ENCODE data around the gene YY1. TPM values are rescaled to one million over a fixed set of nuclear protein-coding genes. Genes with fewer than 3 reads are reported as not detected.

Gene YY1
- total and polyA plus RNA-seq, 2 of the 4 experiments (the other 2 are of a cell fraction) = 21.7 to 29.9 TPM

GRCh38 chr14:100303925-100304324 lies 65.0 kb downstream of the YY1 start:
- H2AK5ac ChIP-seq (ENCODE audit: low read depth, low read length) = no peak overlapping the region
- H3K27me3 ChIP-seq (ENCODE audit: control insufficient read depth, insufficient read depth, low read length) = no peaks in the 10 kb centered on the region
- no peaks in the 10 kb centered on the region for H3K9me3 ChIP-seq (ENCODE audit: control insufficient read depth, insufficient read depth, low read length)
- H2BK5ac ChIP-seq (ENCODE audit: low read depth, low read length, poor library complexity, severe bottlenecking) = no peak overlapping the region
- H3K23ac ChIP-seq (ENCODE audit: low read depth, low read length) = no peak overlapping the region
- no peak overlapping the region for H4K8ac ChIP-seq (ENCODE audit: low read depth in 2 of 2, low read length in 2 of 2)
- no CpG with 5 or more reads among the region's 4 CpGs for WGBS, 2 experiments (ENCODE audit: extremely low coverage in 2 of 2, insufficient read length in 1 of 2)
- H2BK15ac ChIP-seq (ENCODE audit: low read depth, low read length) = no peak overlapping the region
- H3K9ac ChIP-seq (ENCODE audit: low read depth, low read length) = no peak overlapping the region
- H4K5ac ChIP-seq (ENCODE audit: low read depth, low read length) = no peak overlapping the region
- H3K4me1 ChIP-seq (ENCODE audit: control insufficient read depth, insufficient read depth, low read length) = peaks cover 14% of the 10 kb centered on the region; the same call in 1 of the 2 replicates
- no peak overlapping the region for H2BK120ac ChIP-seq (ENCODE audit: low read depth, low read length)
- peaks cover 44% of the 10 kb centered on the region for H4K20me1 ChIP-seq (ENCODE audit: insufficient read depth, low read length)
- H3K56ac ChIP-seq (ENCODE audit: extremely low read depth, insufficient read depth, low read length) = no peak overlapping the region
- H2AFZ ChIP-seq (replicated peaks; ENCODE audit: low read length, poor library complexity) = no peak overlapping the region
- in situ Hi-C loops (cut with MboI; ENCODE audit: low sequenced_read_pairs) = no loop called here
- H3K9me1 ChIP-seq (ENCODE audit: insufficient read depth, low read length) = peaks cover 4% of the 10 kb centered on the region
- peak overlapping the region; percentile 72 for H2AK9ac ChIP-seq (replicated peaks; ENCODE audit: low read depth, low read length, poor library complexity)
- DNase-seq = no peak
- H3K27ac ChIP-seq (ENCODE audit: insufficient read depth, low read length) = no peak overlapping the region
- intact Hi-C loops (cut with micrococcal nuclease) = no loop called here
- H3K14ac ChIP-seq (replicated peaks; ENCODE audit: low read depth, low read length) = no peak overlapping the region
- no peak overlapping the region for H3K18ac ChIP-seq (ENCODE audit: low read depth, low read length)
- ATAC-seq (ENCODE audit: low read depth) = no peak
- no peak overlapping the region for H3K4me2 ChIP-seq (ENCODE audit: low read depth, low read length)
- TF ChIP-seq MXI1 (IDR thresholded peaks at IDR 0.05; ENCODE audit: borderline replicate concordance, low read depth, low read length) = no peak
- TF ChIP-seq USF2 (IDR thresholded peaks at IDR 0.05; ENCODE audit: low read depth, low read length) = no peak
- no peak for TF ChIP-seq POLR2A (IDR thresholded peaks at IDR 0.05; ENCODE audit: low read depth, low read length)
- no peak for TF ChIP-seq CHD1 (IDR thresholded peaks at IDR 0.05; ENCODE audit: low read depth, low read length)
- TF ChIP-seq CEBPB (IDR thresholded peaks at IDR 0.05; ENCODE audit: low read depth, low read length) = no peak
- TF ChIP-seq MAZ (IDR thresholded peaks at IDR 0.05; ENCODE audit: borderline replicate concordance, low read depth, low read length) = no peak
- no peak for TF ChIP-seq RCOR1 (IDR thresholded peaks at IDR 0.05; ENCODE audit: insufficient replicate concordance, low read length)
- no peak for TF ChIP-seq NFE2L2 (IDR thresholded peaks at IDR 0.05; ENCODE audit: low read depth, low read length)
- TF ChIP-seq MAFK (IDR thresholded peaks at IDR 0.05; ENCODE audit: low read depth, low read length) = no peak
- no peak for TF ChIP-seq BHLHE40 (IDR thresholded peaks at IDR 0.05; ENCODE audit: low read depth, low read length)
- no peak for TF ChIP-seq SMC3 (IDR thresholded peaks at IDR 0.05; ENCODE audit: low read depth, low read length)
- TF ChIP-seq RFX5 (IDR thresholded peaks at IDR 0.05; ENCODE audit: low read depth, low read length) = no peak
- no peak for TF ChIP-seq RAD21 (IDR thresholded peaks at IDR 0.05; ENCODE audit: low read length)
- TF ChIP-seq CTCF (conservative IDR thresholded peaks at IDR 0.05; ENCODE audit: low read depth, low read length) = no peak
- no peak for TF ChIP-seq ELK1 (IDR thresholded peaks at IDR 0.05; ENCODE audit: borderline replicate concordance, low read depth, low read length)
- TF ChIP-seq FOS (IDR thresholded peaks at IDR 0.05; ENCODE audit: low read depth, low read length) = no peak
- ChIA-PET POLR2A (ENCODE audit: unreplicated experiment) (no interaction called here), CTCF (interaction anchor here (1.0 to 1.6 kb wide), 2 partner anchors 74 to 81 kb away, joined by 4 to 5 read pairs; no protein-coding TSS in a partner anchor)
- dilution Hi-C loops (cut with HindIII; ENCODE audit: low sequenced_read_pairs, unreplicated experiment) = no loop called here
- H3K36me3 ChIP-seq (ENCODE audit: control insufficient read depth, insufficient read depth, low read length) = peaks cover 10% of the 10 kb centered on the region; the same call in 1 of the 2 replicates
- no peak overlapping the region for H4K91ac ChIP-seq (ENCODE audit: insufficient read depth, low read depth, low read length)
- H3K4me3 ChIP-seq (ENCODE audit: insufficient read depth, low read depth, low read length) = no peak overlapping the region
- no peak overlapping the region for H3K4ac ChIP-seq (ENCODE audit: low read depth, low read length)
- no TSS peak for BruUV-seq (replicated peaks)
- H3K79me1 ChIP-seq (ENCODE audit: low read depth in 1 of 2, low read length in 2 of 2) = peaks cover 19 to 77% of the 10 kb centered on the region in 2 experiments
- no peak overlapping the region for H2BK20ac ChIP-seq (ENCODE audit: low read depth, low read length)
